ENCODE results near the gene CHTF8. TPM values are rescaled to one million over a fixed set of nuclear protein-coding genes. Genes with fewer than 3 reads are reported as not detected.

CHTF8 gene
- total RNA-seq, 1 experiment from 2014 or later: 119 TPM

DNA sequence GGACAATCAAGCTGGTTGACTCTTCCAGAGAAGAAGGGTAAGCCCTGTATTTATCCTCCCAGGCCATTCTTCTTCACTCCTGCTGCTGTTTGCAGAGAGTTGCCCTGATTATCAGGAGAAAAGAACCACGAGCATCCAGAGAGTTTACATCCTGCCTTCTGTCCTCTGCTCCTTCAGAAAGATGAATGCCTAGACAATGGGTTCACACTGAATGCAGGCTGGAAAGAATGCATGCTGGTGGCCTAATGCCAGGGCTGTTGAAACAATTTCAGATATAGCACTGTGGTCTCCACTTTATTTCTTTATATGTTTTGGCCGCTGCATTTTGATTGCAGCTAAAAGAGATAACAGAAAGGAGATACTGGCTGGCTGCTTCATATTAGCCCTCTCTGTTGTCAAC lies 48.1 kb downstream of the CHTF8 start:
- CTCF ChIA-PET: interaction anchor here (1.4 kb wide), 1 partner anchor 90 kb away, joined by 3 read pairs; no protein-coding TSS in a partner anchor
- Mint-ChIP-seq H3K27ac (ENCODE audit: unreplicated experiment) (no peak overlapping the region), H3K4me1 (ENCODE audit: low read depth, unreplicated experiment) (peaks cover 10% of the 10 kb centered on the region)

DNA sequence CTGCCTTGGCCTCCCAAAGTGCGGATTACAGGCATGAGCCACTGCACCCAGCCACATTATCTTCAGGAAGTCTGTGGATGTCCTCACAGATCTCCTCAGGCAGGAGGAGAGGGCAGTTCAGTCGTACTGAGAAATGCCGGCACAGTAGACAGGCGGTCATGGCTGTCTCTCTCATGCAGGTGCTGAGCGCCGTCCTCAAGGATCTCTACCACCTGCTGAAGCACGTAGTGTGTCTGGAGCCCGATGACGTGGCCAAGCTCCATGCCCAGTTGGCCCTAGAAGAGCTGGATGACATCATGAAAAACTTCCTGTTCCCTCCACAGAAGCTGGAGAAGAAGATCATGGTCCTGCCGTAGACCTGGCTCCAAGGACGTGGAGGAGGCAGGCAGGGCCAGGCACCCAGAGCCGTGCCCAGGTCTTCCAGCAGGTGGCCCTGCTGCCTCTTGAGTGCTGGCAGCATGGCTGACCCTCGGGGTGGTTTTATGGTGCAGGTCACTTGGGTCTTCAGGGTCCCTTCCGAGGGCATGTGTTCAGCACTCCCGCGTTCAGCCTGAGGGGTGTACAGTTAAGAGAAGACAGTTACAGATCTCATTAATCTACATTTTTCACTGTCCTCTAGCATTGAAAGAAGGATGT lies 49.0 kb downstream of the CHTF8 start:
- Mint-ChIP-seq H3K9me3 (ENCODE audit: unreplicated experiment) (no peaks in the 10 kb centered on the region), H3K4me1 (ENCODE audit: low read depth, unreplicated experiment) (peaks cover 6% of the 10 kb centered on the region), H3K4me3 (ENCODE audit: unreplicated experiment) (no peak overlapping the region), H3K27ac (ENCODE audit: unreplicated experiment) (no peak overlapping the region), H3K27me3 (ENCODE audit: insufficient read depth, unreplicated experiment) (no peaks in the 10 kb centered on the region), H3K36me3 (ENCODE audit: insufficient read depth, unreplicated experiment) (no peaks in the 10 kb centered on the region)
- no peaks in the 10 kb centered on the region for H3K27me3 ChIP-seq (replicated peaks; ENCODE audit: control insufficient read depth, insufficient read depth, low read length)
- H3K36me3 ChIP-seq (ENCODE audit: control insufficient read depth, insufficient read depth, low read length): no peaks in the 10 kb centered on the region
- CTCF ChIA-PET: no interaction called here
- POLR2A ChIA-PET: no interaction called here
- H3K9me3 ChIP-seq: no peaks in the 10 kb centered on the region
- no peak for DNase-seq
- TF ChIP-seq, protein P1, sequence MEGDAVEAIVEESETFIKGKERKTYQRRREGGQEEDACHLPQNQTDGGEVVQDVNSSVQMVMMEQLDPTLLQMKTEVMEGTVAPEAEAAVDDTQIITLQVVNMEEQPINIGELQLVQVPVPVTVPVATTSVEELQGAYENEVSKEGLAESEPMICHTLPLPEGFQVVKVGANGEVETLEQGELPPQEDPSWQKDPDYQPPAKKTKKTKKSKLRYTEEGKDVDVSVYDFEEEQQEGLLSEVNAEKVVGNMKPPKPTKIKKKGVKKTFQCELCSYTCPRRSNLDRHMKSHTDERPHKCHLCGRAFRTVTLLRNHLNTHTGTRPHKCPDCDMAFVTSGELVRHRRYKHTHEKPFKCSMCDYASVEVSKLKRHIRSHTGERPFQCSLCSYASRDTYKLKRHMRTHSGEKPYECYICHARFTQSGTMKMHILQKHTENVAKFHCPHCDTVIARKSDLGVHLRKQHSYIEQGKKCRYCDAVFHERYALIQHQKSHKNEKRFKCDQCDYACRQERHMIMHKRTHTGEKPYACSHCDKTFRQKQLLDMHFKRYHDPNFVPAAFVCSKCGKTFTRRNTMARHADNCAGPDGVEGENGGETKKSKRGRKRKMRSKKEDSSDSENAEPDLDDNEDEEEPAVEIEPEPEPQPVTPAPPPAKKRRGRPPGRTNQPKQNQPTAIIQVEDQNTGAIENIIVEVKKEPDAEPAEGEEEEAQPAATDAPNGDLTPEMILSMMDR (IDR thresholded peaks at IDR 0.05; ENCODE audit: insufficient read depth in 1 of 2, low read depth in 1 of 2, low read length in 1 of 2, severe bottlenecking in 1 of 2, unreplicated experiment in 1 of 2): peak in 1 of 2 experiments; percentile 12
- H3K4me1 ChIP-seq: no peaks in the 10 kb centered on the region
- BruUV-seq (replicated peaks): no TSS peak
- intact Hi-C loops (cut with micrococcal nuclease; ENCODE audit: unreplicated experiment): no loop called here
- H3K4me3 ChIP-seq (ENCODE audit: low read depth, low read length): no peak overlapping the region

More for the DNA sequence above, 48.1 kb downstream of the CHTF8 start:
- Histone ChIP-seq H3K4me3 (ENCODE audit: low read depth, low read length) (no peak overlapping the region), H3K36me3 (ENCODE audit: control insufficient read depth, insufficient read depth, low read length) (no peaks in the 10 kb centered on the region), H3K4me1 (peaks cover 8% of the 10 kb centered on the region), H3K9me3 (no peaks in the 10 kb centered on the region), H3K27me3 (replicated peaks; ENCODE audit: control insufficient read depth, insufficient read depth, low read length) (no peaks in the 10 kb centered on the region)
- POLR2A ChIA-PET: no interaction called here
- H3K27me3 Mint-ChIP-seq (ENCODE audit: insufficient read depth, unreplicated experiment): no peaks in the 10 kb centered on the region
- BruUV-seq (replicated peaks): no TSS peak
- H3K4me3 Mint-ChIP-seq (ENCODE audit: unreplicated experiment): no peak overlapping the region
- intact Hi-C loops (cut with micrococcal nuclease; ENCODE audit: unreplicated experiment): no loop called here
- H3K36me3 Mint-ChIP-seq (ENCODE audit: insufficient read depth, unreplicated experiment): no peaks in the 10 kb centered on the region
- TF ChIP-seq, protein P1 (IDR thresholded peaks at IDR 0.05; ENCODE audit: insufficient read depth in 1 of 2, low read depth in 1 of 2, low read length in 1 of 2, severe bottlenecking in 1 of 2, unreplicated experiment in 1 of 2): no peak
- no peak for DNase-seq
- no peaks in the 10 kb centered on the region for H3K9me3 Mint-ChIP-seq (ENCODE audit: unreplicated experiment)

DNA sequence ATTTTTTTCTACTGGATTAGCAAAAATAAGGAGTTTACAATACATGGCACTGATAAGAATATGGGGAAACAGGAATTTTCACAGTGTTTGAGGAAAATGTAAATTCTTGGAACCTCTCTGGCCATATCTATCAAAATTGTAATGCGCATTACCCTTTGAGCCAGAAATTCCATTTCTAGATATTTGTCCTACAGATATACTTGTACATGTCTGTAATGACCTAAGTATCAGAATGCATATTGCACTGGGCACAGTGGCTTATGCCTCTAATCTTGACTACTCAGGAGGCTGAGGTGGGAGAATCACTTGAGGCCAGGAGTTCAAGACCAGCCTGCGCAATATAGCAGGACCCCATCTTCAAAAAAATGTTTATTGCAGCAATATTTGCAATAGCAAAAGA lies 52.7 kb downstream of the CHTF8 start:
- Mint-ChIP-seq H3K36me3 (ENCODE audit: insufficient read depth, unreplicated experiment) (no peaks in the 10 kb centered on the region), H3K4me1 (ENCODE audit: low read depth, unreplicated experiment) (peaks cover 8% of the 10 kb centered on the region), H3K27ac (ENCODE audit: unreplicated experiment) (no peak overlapping the region), H3K27me3 (ENCODE audit: insufficient read depth, unreplicated experiment) (no peaks in the 10 kb centered on the region), H3K9me3 (ENCODE audit: unreplicated experiment) (no peaks in the 10 kb centered on the region), H3K4me3 (ENCODE audit: unreplicated experiment) (no peak overlapping the region)
- CTCF ChIA-PET: no interaction called here
- H3K4me3 ChIP-seq (ENCODE audit: low read depth, low read length): no peak overlapping the region
- BruUV-seq (replicated peaks): no TSS peak
- POLR2A ChIA-PET: interaction anchor here (0.6 kb wide), 1 partner anchor 53 kb away, joined by 3 read pairs; no protein-coding TSS in a partner anchor
- no peaks in the 10 kb centered on the region for H3K4me1 ChIP-seq
- H3K36me3 ChIP-seq (ENCODE audit: control insufficient read depth, insufficient read depth, low read length): no peaks in the 10 kb centered on the region
- no peak for DNase-seq
- H3K27me3 ChIP-seq (replicated peaks; ENCODE audit: control insufficient read depth, insufficient read depth, low read length): no peaks in the 10 kb centered on the region
- H3K9me3 ChIP-seq: no peaks in the 10 kb centered on the region
- TF ChIP-seq, protein P1 (IDR thresholded peaks at IDR 0.05; ENCODE audit: insufficient read depth in 1 of 2, low read depth in 1 of 2, low read length in 1 of 2, severe bottlenecking in 1 of 2, unreplicated experiment in 1 of 2): no peak
- intact Hi-C loops (cut with micrococcal nuclease; ENCODE audit: unreplicated experiment): no loop called here

Measured in Caco-2 (cell line).